ENCODE measurements around the gene ASPRV1. TPM values are rescaled to one million over a fixed set of nuclear protein-coding genes. Genes with fewer than 3 reads are reported as not detected.

The ASPRV1 gene
- polyA plus RNA-seq, 1 donor (not counting 4 experiments of a cell fraction or from before 2014, with no cell fraction given) = 1.5 TPM

DNA sequence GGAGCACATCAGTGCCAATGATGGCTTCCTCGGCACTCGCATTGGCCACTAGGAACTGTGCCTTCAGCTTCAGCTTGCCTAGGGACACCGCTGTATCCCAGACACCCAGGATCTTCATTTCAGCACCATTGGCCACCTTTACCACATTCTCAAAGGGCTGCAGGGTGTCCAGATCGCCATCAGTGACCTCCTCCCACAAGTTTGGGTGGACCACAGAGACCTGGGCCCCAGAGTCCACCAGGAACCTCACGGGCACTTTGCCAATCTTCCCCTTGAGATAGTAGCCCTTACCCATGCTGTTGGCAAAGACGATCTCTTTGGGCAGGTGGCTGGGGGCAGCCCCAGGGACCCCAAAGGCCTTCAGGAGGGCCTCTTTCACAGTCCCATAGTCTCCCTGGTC is 610 bp downstream of the ASPRV1 start:
- dilution Hi-C loops (cut with MboI; ENCODE audit: extremely low pct_ligation_motif_present, low sequenced_read_pairs) = no loop called here
- TF ChIP-seq, protein P1, sequence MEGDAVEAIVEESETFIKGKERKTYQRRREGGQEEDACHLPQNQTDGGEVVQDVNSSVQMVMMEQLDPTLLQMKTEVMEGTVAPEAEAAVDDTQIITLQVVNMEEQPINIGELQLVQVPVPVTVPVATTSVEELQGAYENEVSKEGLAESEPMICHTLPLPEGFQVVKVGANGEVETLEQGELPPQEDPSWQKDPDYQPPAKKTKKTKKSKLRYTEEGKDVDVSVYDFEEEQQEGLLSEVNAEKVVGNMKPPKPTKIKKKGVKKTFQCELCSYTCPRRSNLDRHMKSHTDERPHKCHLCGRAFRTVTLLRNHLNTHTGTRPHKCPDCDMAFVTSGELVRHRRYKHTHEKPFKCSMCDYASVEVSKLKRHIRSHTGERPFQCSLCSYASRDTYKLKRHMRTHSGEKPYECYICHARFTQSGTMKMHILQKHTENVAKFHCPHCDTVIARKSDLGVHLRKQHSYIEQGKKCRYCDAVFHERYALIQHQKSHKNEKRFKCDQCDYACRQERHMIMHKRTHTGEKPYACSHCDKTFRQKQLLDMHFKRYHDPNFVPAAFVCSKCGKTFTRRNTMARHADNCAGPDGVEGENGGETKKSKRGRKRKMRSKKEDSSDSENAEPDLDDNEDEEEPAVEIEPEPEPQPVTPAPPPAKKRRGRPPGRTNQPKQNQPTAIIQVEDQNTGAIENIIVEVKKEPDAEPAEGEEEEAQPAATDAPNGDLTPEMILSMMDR (optimal IDR thresholded peaks at IDR 0.05 in 1 of 3, IDR thresholded peaks at IDR 0.05 in 1 of 3, conservative IDR thresholded peaks at IDR 0.05 in 1 of 3; ENCODE audit: extremely low read depth in 1 of 3, insufficient read depth in 2 of 3, low read length in 3 of 3) = no peak
- no peak for TF ChIP-seq EZH2 (IDR thresholded peaks at IDR 0.05; ENCODE audit: low read length)
- DNase-seq (ENCODE audit: low read depth, low spot score) = no peak
- no peak overlapping the region for H3K4me2 ChIP-seq (ENCODE audit: control insufficient read depth, extremely low read depth, insufficient read depth, low read depth, low read length)
- H3K9me1 ChIP-seq (ENCODE audit: control insufficient read depth, extremely low read depth, insufficient read depth, low read length) = no peaks in the 10 kb centered on the region
- no peak overlapping the region for H3K9ac ChIP-seq (ENCODE audit: control insufficient read depth, extremely low read depth, insufficient read depth, low read length)
- H3K4me3 ChIP-seq (ENCODE audit: control insufficient read depth in 2 of 3, extremely low read depth in 1 of 3, insufficient read depth in 2 of 3, low read depth in 1 of 3, low read length in 3 of 3) = no peak overlapping the region
- no peaks in the 10 kb centered on the region for H4K20me1 ChIP-seq (ENCODE audit: control insufficient read depth, extremely low read depth, insufficient read depth, low read length)
- H3K79me2 ChIP-seq (ENCODE audit: control insufficient read depth, insufficient read depth, low read length) = no peaks in the 10 kb centered on the region
- H3K9me3 ChIP-seq (ENCODE audit: control insufficient read depth, low read depth, low read length) = no peaks in the 10 kb centered on the region
- peaks cover 10% of the 10 kb centered on the region for H3K4me1 ChIP-seq (ENCODE audit: control insufficient read depth, extremely low read depth, insufficient read depth, low read length)
- H2AFZ ChIP-seq (ENCODE audit: control insufficient read depth, low read length) = no peak overlapping the region
- FAIRE-seq = no peak
- H3K36me3 ChIP-seq (ENCODE audit: control insufficient read depth in 2 of 2, extremely low read depth in 1 of 2, insufficient read depth in 2 of 2, low read length in 2 of 2) = no peaks in the 10 kb centered on the region
- no peak overlapping the region for H3K27ac ChIP-seq (ENCODE audit: control insufficient read depth, insufficient read depth, low read length)
- H3K27me3 ChIP-seq (ENCODE audit: control insufficient read depth, extremely low read depth, insufficient read depth, low read length) = no peaks in the 10 kb centered on the region

DNA sequence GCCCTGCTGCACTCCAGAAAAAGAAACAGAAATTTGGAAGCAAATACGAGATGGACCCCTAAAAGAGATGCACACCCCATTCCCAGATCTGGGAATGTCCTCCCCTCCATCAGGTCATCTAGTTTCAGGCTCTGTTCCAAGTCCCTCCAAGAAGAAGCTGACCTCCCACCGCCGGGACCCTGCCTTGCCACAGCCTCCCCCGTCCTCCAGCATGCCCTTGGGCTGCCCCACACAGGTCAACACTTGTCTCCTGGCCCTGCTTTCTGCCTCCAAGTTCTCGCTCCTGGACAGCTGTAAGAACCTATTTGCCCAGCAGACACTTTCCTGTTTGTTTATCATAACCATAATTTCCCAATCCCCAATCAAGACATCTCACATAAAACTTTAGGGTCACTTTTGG is 2.0 kb downstream of the ASPRV1 start:
- DNase-seq (ENCODE audit: low read depth, low spot score) (no peak), FAIRE-seq (no peak)
- Histone ChIP-seq H4K20me1 (ENCODE audit: control insufficient read depth, extremely low read depth, insufficient read depth, low read length) (no peaks in the 10 kb centered on the region), H3K79me2 (ENCODE audit: control insufficient read depth, insufficient read depth, low read length) (no peaks in the 10 kb centered on the region), H3K9me1 (ENCODE audit: control insufficient read depth, extremely low read depth, insufficient read depth, low read length) (no peaks in the 10 kb centered on the region), H3K9me3 (ENCODE audit: control insufficient read depth, low read depth, low read length) (no peaks in the 10 kb centered on the region), H3K4me3 (ENCODE audit: control insufficient read depth in 2 of 3, extremely low read depth in 1 of 3, insufficient read depth in 2 of 3, low read depth in 1 of 3, low read length in 3 of 3) (no peak overlapping the region), H2AFZ (ENCODE audit: control insufficient read depth, low read length) (no peak overlapping the region), H3K27ac (ENCODE audit: control insufficient read depth, insufficient read depth, low read length) (no peak overlapping the region), H3K27me3 (ENCODE audit: control insufficient read depth, extremely low read depth, insufficient read depth, low read length) (no peaks in the 10 kb centered on the region), H3K9ac (ENCODE audit: control insufficient read depth, extremely low read depth, insufficient read depth, low read length) (no peak overlapping the region), H3K4me2 (ENCODE audit: control insufficient read depth, extremely low read depth, insufficient read depth, low read depth, low read length) (no peak overlapping the region), H3K4me1 (ENCODE audit: control insufficient read depth, extremely low read depth, insufficient read depth, low read length) (peaks cover 4% of the 10 kb centered on the region), H3K36me3 (ENCODE audit: control insufficient read depth in 2 of 2, extremely low read depth in 1 of 2, insufficient read depth in 2 of 2, low read length in 2 of 2) (no peaks in the 10 kb centered on the region)
- dilution Hi-C loops (cut with MboI; ENCODE audit: extremely low pct_ligation_motif_present, low sequenced_read_pairs) = no loop called here
- TF ChIP-seq, protein P1 (optimal IDR thresholded peaks at IDR 0.05 in 1 of 3, IDR thresholded peaks at IDR 0.05 in 1 of 3, conservative IDR thresholded peaks at IDR 0.05 in 1 of 3; ENCODE audit: extremely low read depth in 1 of 3, insufficient read depth in 2 of 3, low read length in 3 of 3) = no peak
- TF ChIP-seq EZH2 (IDR thresholded peaks at IDR 0.05; ENCODE audit: low read length) = no peak
